Prostate gland (tissue), 2 donors: ENCODE measurements around the gene EGF. TPM values are rescaled to one million over a fixed set of nuclear protein-coding genes. Genes with fewer than 3 reads are reported as not detected.

Experiments used
- DNase-seq: peaks from one replicate; pipeline ENCODE4 v3.0.0-alpha.2; 2019; ENCODE audit warnings: low spot score
- H3K27ac ChIP-seq, 2 donors: fragments of 200-600 bp; sonication (generic); 2 replicates each; pipeline ENCODE4 v1.5.1; 2017 to 2019
- H3K27me3 ChIP-seq: fragments of 200-600 bp; sonication (generic); replicated peaks from 2 replicates; pipeline ENCODE4 v1.5.1; 2019; ENCODE audit not compliant: insufficient read depth
- H3K36me3 ChIP-seq, 2 donors: fragments of 200-600 bp; sonication (generic); 1 replicate in 1 of 2; 2 replicates in 1 of 2; pipeline versions ENCODE4 v1.5.1 to v1.8.1; 2017 to 2019
- H3K4me1 ChIP-seq: fragments of 200-600 bp; sonication (generic); replicated peaks from 2 replicates; pipeline ENCODE4 v1.5.1; 2019
- H3K4me3 ChIP-seq, 2 donors: fragments of 200-600 bp; sonication (generic); 2 replicates each; pipeline ENCODE4 v1.5.1; 2017 to 2019
- H3K9me3 ChIP-seq: fragments of 200-600 bp; sonication (generic); 2 replicates; pipeline ENCODE4 v1.5.1; 2017
- CTCF ChIP-seq, 4 experiments: fragments of 200-600 bp in 2 of 4; fragments of 450-650 bp in 2 of 4; sonication (generic) in 2 of 4; IDR thresholded peaks; 1 replicate in 3 of 4; 2 replicates in 1 of 4; pipeline ENCODE4 v1.5.1; 2016 to 2019; ENCODE audit warnings: antibody characterized with exemption in 4 of 4, mild to moderate bottlenecking in 2 of 4, moderate library complexity in 2 of 4
- POLR2A ChIP-seq: fragments of 450-650 bp; IDR thresholded peaks from one replicate; pipeline ENCODE4 v1.6.1; 2016; ENCODE audit warnings: antibody characterized with exemption, mild to moderate bottlenecking
- POLR2AphosphoS5 ChIP-seq: sonication (generic); formaldehyde crosslinking; IDR thresholded peaks from one replicate; pipeline ENCODE4 v1.6.1; 2017; ENCODE audit warnings: antibody characterized with exemption
- WGBS: methylation state at CpG from one replicate; pipeline ENCODE4 v1.1.5; 2018; 5-methylcytosine and 5-hydroxymethylcytosine counted together
- intact Hi-C: fragments of 100-400 bp; cut with DNase I; formaldehyde crosslinking; loops from one replicate; pipeline ENCODE4 v1.14.2; 2022
- total RNA-seq, 2 donors: library from RNA; depleted of rRNA; stranded (reverse); fragments of >200 nt; gene quantifications; one replicate each; pipeline ENCODE4 v1.1.0, GENCODE V29; 2016

Gene EGF
- total RNA-seq, 2 donors from 2014 or later = 1.9 to 8.5 TPM

DNA sequence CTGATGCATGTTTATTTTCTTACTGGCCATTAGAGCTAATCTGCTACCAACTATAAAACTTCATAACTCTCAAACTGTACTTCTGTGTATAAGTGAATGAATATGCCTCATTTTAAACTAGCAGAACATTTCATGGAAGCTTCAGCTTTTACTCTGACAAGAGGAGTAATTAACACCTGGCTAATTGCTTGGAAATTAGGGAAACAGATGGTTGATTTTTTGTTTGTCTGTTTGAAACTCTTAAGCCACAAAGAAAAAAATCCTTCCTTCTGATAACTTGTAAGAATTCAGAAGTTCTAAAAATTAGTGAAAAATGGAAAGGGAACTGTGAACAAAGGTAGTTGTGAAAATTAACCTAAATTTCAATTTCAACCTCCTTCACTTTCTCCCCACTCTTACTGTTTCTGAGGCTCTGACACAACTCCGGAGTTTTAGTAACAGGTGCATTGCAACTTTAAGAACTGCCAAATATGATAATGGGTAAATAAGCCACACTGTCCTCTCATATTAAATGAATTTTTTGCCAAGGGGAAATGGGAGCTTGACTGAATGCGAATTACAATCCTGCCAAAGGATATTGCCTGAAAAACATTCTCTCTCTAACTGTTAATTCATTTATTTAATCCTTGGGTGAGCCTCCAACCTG, 1.0 kb downstream of the EGF start:
- Histone ChIP-seq H3K9me3 (no peaks in the 10 kb centered on the region), H3K27ac (no peak overlapping the region), H3K36me3 (no peaks in the 10 kb centered on the region), H3K27me3 (no peaks in the 10 kb centered on the region), H3K4me1 (no peaks in the 10 kb centered on the region), H3K4me3 (no peak overlapping the region)
- intact Hi-C loops = no loop called here
- 81% methylated on average over 2 of the region's 2 CpGs for WGBS
- TF ChIP-seq CTCF (IDR thresholded peaks at IDR 0.05) = no peak
- no peak for TF ChIP-seq POLR2AphosphoS5
- TF ChIP-seq POLR2A = no peak
- DNase-seq = no peak

- H3K4me1 ChIP-seq = no peaks in the 10 kb centered on the region
- no peaks in the 10 kb centered on the region for H3K27me3 ChIP-seq
- intact Hi-C loops = no loop called here
- H3K4me3 ChIP-seq = no peak overlapping the region
- no peak for TF ChIP-seq POLR2AphosphoS5
- no peak for TF ChIP-seq CTCF (IDR thresholded peaks at IDR 0.05)
- no peak for TF ChIP-seq POLR2A
- H3K36me3 ChIP-seq = no peaks in the 10 kb centered on the region
- no peaks in the 10 kb centered on the region for H3K9me3 ChIP-seq
- peak overlapping the region in 1 of 2 donors; percentile 22 for H3K27ac ChIP-seq
- 63% methylated on average over 3 of the region's 3 CpGs for WGBS
- no peak for DNase-seq
These were observed 1.6 kb downstream of the EGF start for GRCh38 chr4:109914322-109914721.

DNA sequence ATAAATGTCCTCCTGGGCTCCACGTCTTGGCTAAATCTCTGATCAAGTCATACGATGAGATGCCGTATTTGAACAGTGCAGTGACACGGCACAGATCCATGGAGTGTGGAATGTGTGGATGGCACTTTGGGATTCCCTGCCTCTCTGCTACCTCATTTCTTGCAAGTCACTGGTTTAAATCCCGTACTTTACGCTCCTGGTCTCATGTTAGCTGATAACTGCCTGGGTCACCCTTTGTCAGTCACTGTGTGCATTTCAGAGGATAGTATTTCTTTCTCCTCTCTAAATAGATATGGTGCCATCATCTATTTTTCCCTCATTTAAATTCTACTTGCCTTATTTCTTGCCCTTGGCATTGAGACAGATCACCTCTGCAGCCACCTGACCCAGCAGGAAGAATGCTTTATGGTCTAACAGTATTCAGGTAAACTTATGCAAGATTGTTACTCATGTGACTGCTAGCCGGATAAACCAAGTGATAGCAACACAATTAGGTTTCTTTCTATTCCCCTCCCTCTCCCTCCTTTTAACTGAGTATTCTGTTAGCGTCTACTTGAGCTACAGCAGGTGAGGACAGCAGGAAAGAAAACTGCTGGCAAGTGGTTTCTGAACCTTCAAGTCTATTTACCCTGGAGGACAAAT, 2.8 kb downstream of the EGF start:
- WGBS = 70% methylated on average over 8 of the region's 8 CpGs

DNA sequence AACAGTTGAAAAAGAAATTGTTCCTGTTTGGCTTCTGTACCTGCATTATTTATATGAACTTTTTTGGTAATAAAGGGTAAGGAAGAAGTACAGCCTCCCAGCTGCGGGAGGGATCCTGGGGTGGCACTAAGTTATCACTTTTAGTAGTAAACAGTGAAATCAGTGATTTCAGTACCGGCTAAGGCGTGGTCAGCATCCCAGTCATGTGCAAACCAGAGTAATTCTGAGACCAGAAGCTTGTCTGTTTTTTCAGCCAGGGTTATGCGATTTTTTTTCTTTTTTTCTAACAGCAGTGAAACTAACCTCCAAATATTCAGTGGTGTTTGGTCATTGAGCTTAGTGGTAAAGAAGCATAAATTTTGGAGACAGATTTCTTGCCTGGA, 3.3 kb downstream of the EGF start:
- no peak for DNase-seq
- peak overlapping the region; percentile 8 to 36 for H3K27ac ChIP-seq
- no peaks in the 10 kb centered on the region for H3K27me3 ChIP-seq
- H3K4me1 ChIP-seq = no peaks in the 10 kb centered on the region
- TF ChIP-seq POLR2A (no peak), CTCF (IDR thresholded peaks at IDR 0.05) (no peak), POLR2AphosphoS5 (no peak)
- H3K36me3 ChIP-seq = no peaks in the 10 kb centered on the region
- no peaks in the 10 kb centered on the region for H3K9me3 ChIP-seq
- 46% methylated on average over 4 of the region's 4 CpGs for WGBS
- no peak overlapping the region for H3K4me3 ChIP-seq
- intact Hi-C loops = no loop called here

More for the DNA sequence above, 2.8 kb downstream of the EGF start:
- H3K36me3 ChIP-seq = no peaks in the 10 kb centered on the region
- H3K4me3 ChIP-seq = no peak overlapping the region
- no peak for TF ChIP-seq CTCF (IDR thresholded peaks at IDR 0.05)
- TF ChIP-seq POLR2AphosphoS5 = no peak
- TF ChIP-seq POLR2A = no peak
- DNase-seq = no peak
- no peaks in the 10 kb centered on the region for H3K9me3 ChIP-seq
- intact Hi-C loops = no loop called here
- H3K27me3 ChIP-seq = no peaks in the 10 kb centered on the region
- H3K27ac ChIP-seq = peak overlapping the region; percentile 8 to 36
- H3K4me1 ChIP-seq = no peaks in the 10 kb centered on the region

DNA sequence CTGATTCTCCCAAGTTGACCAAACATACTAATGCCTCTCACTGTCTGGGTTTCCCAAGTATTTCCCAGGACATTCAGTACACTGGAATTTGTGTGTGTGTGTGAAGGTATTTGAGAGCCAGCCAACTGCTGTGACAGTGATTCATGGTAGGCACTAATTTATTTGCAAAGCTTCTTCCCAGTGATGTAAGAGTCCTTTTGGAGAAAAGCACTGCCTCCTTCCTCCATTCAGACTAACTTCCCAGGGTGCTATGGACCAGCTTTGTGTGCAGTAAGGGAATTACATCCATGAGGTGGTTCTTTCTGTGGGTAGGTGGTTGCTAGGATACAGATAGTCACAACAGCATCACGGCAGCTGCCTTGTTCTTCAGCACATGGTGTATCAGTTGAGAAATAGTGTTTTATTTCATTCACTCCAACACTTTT, 8.7 kb downstream of the EGF start:
- Histone ChIP-seq H3K9me3 (no peaks in the 10 kb centered on the region), H3K36me3 (no peaks in the 10 kb centered on the region), H3K4me3 (no peak overlapping the region), H3K27me3 (no peaks in the 10 kb centered on the region), H3K27ac (no peak overlapping the region), H3K4me1 (no peaks in the 10 kb centered on the region)
- WGBS = 27% methylated on average over 1 of the region's 1 CpG
- intact Hi-C loops = no loop called here
- TF ChIP-seq POLR2AphosphoS5 (no peak), CTCF (IDR thresholded peaks at IDR 0.05) (no peak), POLR2A (no peak)
- DNase-seq = no peak
